AG04450 (cell line): ENCODE measurements around the gene ZMPSTE24. TPM values are rescaled to one million over a fixed set of nuclear protein-coding genes. Genes with fewer than 3 reads are reported as not detected.
A peak's percentile ranks its signal among the peaks of the same experiment; 100 is the strongest.

Experiments
- CTCF ChIA-PET: fragments of 300-600, 350-600 bp; formaldehyde crosslinking; extraction: SDS; loops from one replicate; lab custom pipeline; 2022; ENCODE audit warnings: antibody characterized with exemption, inconsistent platforms; lab: Charles Lee
- POLR2A ChIA-PET: fragments of 350-600 bp; formaldehyde crosslinking; extraction: SDS; loops from one replicate; lab custom pipeline; 2021; ENCODE audit warnings: antibody characterized with exemption, inconsistent platforms; lab: Yijun Ruan, JAX
- DNase-seq: peaks from one replicate; pipeline ENCODE4 v3.0.0-alpha.2; 2011; ENCODE audit warnings: low read depth, low spot score
- H3K27ac ChIP-seq: one replicate; pipeline ENCODE4 v1.5.1; 2012; ENCODE audit warnings: low read depth, low read length, control low read depth
- H3K27me3 ChIP-seq: one replicate; pipeline ENCODE4 v1.6.0; 2012; ENCODE audit warnings: low read length; ENCODE audit not compliant: control insufficient read depth, insufficient read depth
- H3K4me3 ChIP-seq: 2 replicates; pipeline ENCODE4 v1.5.1; 2011; ENCODE audit warnings: mild to moderate bottlenecking, low read depth, low read length, control low read depth
- H3K9me3 ChIP-seq: 2 replicates; pipeline ENCODE4 v1.5.1; 2012; ENCODE audit warnings: low read length; ENCODE audit not compliant: control insufficient read depth, insufficient read depth
- CTCF ChIP-seq: IDR thresholded peaks from 2 replicates; pipeline ENCODE4 v1.5.1; 2011; ENCODE audit warnings: low read depth, low read length, control low read depth, inconsistent platforms
- polyA plus RNA-seq: library from polyadenylated mRNA; depleted of rRNA; stranded (reverse); fragments of >200 nt; gene quantifications from 2 replicates; pipeline ENCODE4 v1.2.3, GENCODE V29; 2011

Gene ZMPSTE24
- polyA plus RNA-seq, 1 experiment = 55.8 TPM

GRCh38 chr1:40312238-40313205, 54.5 kb downstream of the ZMPSTE24 start:
- no peak for DNase-seq
- no peak overlapping the region for H3K4me3 ChIP-seq
- CTCF ChIA-PET = no interaction called here

GRCh38 chr1:40313329-40313957, 55.4 kb downstream of the ZMPSTE24 start:
- POLR2A ChIA-PET = no interaction called here
- Histone ChIP-seq H3K27me3 (peaks cover 26% of the 10 kb centered on the region), H3K9me3 (peaks cover 9% of the 10 kb centered on the region; the same call in 1 of the 2 replicates), H3K4me3 (no peak overlapping the region), H3K27ac (no peak overlapping the region)
- DNase-seq = no peak
- CTCF ChIA-PET = interaction anchor here (4.3 to 6.5 kb wide), 2 partner anchors 160 to 169 kb away, joined by 32 to 83 read pairs; no protein-coding TSS in a partner anchor
- no peak for TF ChIP-seq CTCF

More at GRCh38 chr1:40312238-40313205, 54.5 kb downstream of the ZMPSTE24 start:
- Histone ChIP-seq H3K27me3 (peaks cover 20% of the 10 kb centered on the region), H3K27ac (no peak overlapping the region), H3K9me3 (peaks cover 8% of the 10 kb centered on the region; the same call in 1 of the 2 replicates)
- POLR2A ChIA-PET = no interaction called here
- no peak for TF ChIP-seq CTCF

- Histone ChIP-seq H3K27me3 (peaks cover 33% of the 10 kb centered on the region), H3K4me3 (no peak overlapping the region), H3K9me3 (peaks cover 9% of the 10 kb centered on the region; the same call in 1 of the 2 replicates), H3K27ac (no peak overlapping the region)
- DNase-seq = no peak
- no peak for TF ChIP-seq CTCF
- POLR2A ChIA-PET = interaction anchor here (0.8 to 1.6 kb wide), 3 partner anchors 24 to 57 kb away, joined by 3 to 9 read pairs (median 6); partner anchors contain the start of gene ZMPSTE24
- CTCF ChIA-PET = interaction anchor here (0.8 to 6.5 kb wide), 24 partner anchors 10 to 235 kb away, joined by 3 to 83 read pairs (median 6); no protein-coding TSS in a partner anchor
Observed at GRCh38 chr1:40313958-40314720, 56.1 kb downstream of the ZMPSTE24 start.

DNA sequence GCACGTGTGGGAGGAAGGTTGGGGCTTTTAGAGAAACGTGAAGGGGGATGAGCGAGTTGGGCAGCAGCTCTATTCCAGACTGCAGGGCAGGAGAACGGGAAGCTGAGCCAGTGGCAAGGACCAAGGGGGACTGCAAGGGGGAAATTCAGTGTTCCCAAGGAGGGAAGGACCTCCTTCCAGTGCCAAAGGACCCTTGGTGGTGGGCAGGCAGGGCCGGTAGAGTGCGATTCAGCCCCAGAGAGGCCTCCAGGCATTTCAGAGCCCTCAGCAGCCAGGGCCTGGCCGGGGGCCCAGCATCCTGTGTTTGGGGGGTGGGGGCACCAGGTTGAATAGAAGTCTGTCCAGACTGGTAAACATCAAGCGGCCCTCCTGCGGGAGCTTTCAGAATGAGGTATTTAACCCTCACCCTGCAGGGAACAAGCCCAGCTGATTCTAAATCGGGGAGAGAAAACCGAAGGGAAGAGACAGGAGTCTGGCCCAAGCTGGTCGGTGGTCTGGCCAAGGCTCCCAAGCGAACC, 56.7 kb downstream of the ZMPSTE24 start:
- Histone ChIP-seq H3K27ac (peak overlapping the region; percentile 52), H3K27me3 (peaks cover 33% of the 10 kb centered on the region), H3K9me3 (peaks cover 9% of the 10 kb centered on the region; the same call in 1 of the 2 replicates), H3K4me3 (peak overlapping the region; percentile 32; the same call in 1 of the 2 replicates)
- peak; percentile 8 for DNase-seq
- ChIA-PET CTCF (interaction anchor here (0.5 to 6.5 kb wide), 62 partner anchors 9 to 377 kb away, joined by 3 to 83 read pairs (median 4); partner anchors contain the start of gene NFYC), POLR2A (interaction anchor here (0.8 to 1.6 kb wide), 3 partner anchors 23 to 57 kb away, joined by 3 to 9 read pairs (median 6); partner anchors contain the start of gene ZMPSTE24)
- no peak for TF ChIP-seq CTCF
